Fibroblast of mammary gland (primary cell): ENCODE results near the gene GRIK3.

Experiments used
- DNase-seq: peaks from one replicate; pipeline ENCODE4 v3.0.0-alpha.2; 2010; ENCODE audit warnings: low read depth
- H3K4me3 ChIP-seq: 2 replicates; pipeline ENCODE4 v1.5.1; 2011; ENCODE audit warnings: low read depth, mild to moderate bottlenecking, low read length, moderate library complexity; ENCODE audit not compliant: control insufficient read depth
- TF ChIP-seq, protein P1 (sequence below): conservative IDR thresholded peaks from 2 replicates; pipeline ENCODE4 v1.5.1; 2011; ENCODE audit warnings: low read depth, low read length, inconsistent platforms; ENCODE audit not compliant: control insufficient read depth, insufficient read depth

GRIK3 gene

DNA sequence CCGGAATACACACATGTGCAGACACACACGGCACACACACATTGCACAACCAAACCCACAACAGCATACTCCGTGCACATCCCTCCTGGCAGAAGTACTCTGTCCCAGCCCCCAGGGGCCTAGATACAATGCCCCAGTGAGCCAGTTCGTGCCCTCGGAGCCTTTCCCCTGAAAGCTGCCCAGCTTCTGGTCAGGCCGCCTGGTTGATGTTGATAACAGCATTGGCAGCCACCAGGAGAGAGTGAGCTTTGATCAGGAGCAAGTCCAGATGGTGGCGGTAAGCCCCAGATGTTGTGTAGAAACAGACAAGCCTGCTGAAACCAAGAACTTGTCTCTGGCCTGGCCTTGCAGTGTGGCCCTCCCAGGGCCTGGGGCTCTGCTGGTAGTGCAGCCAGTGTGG is 109.1 kb downstream of the GRIK3 start:
- H3K4me3 ChIP-seq, result no peak overlapping the region
- TF ChIP-seq, protein P1, sequence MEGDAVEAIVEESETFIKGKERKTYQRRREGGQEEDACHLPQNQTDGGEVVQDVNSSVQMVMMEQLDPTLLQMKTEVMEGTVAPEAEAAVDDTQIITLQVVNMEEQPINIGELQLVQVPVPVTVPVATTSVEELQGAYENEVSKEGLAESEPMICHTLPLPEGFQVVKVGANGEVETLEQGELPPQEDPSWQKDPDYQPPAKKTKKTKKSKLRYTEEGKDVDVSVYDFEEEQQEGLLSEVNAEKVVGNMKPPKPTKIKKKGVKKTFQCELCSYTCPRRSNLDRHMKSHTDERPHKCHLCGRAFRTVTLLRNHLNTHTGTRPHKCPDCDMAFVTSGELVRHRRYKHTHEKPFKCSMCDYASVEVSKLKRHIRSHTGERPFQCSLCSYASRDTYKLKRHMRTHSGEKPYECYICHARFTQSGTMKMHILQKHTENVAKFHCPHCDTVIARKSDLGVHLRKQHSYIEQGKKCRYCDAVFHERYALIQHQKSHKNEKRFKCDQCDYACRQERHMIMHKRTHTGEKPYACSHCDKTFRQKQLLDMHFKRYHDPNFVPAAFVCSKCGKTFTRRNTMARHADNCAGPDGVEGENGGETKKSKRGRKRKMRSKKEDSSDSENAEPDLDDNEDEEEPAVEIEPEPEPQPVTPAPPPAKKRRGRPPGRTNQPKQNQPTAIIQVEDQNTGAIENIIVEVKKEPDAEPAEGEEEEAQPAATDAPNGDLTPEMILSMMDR, result no peak
- DNase-seq, result no peak

DNA sequence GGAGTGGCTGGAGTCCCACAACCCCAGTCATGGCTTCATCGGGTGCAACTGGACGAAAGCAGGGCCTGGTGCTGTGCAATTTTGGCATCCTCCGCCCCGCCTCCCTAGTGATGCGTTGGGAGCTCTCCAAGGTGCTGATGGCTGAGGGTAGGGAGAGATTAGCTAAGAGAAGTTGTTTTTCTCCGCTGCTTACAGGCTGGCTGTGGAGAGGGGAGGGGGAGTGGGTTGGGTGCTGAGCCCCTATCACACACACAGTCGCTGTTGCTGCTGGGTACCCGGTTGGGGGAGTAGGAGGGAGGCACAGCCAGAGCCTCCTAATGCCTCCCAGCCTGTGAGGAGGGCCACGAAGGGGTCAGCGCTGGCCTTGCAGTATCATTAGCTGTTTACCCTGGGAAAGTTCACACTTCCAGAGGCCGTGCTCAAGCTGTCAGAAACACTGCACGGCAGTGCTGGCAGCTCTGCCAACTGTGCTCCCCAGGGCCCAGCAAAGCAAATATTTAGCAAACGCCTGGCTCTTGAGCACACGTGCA is 110.0 kb downstream of the GRIK3 start:
- peak; percentile 8 for DNase-seq
- TF ChIP-seq, protein P1, result no peak
- no peak overlapping the region for H3K4me3 ChIP-seq

DNA sequence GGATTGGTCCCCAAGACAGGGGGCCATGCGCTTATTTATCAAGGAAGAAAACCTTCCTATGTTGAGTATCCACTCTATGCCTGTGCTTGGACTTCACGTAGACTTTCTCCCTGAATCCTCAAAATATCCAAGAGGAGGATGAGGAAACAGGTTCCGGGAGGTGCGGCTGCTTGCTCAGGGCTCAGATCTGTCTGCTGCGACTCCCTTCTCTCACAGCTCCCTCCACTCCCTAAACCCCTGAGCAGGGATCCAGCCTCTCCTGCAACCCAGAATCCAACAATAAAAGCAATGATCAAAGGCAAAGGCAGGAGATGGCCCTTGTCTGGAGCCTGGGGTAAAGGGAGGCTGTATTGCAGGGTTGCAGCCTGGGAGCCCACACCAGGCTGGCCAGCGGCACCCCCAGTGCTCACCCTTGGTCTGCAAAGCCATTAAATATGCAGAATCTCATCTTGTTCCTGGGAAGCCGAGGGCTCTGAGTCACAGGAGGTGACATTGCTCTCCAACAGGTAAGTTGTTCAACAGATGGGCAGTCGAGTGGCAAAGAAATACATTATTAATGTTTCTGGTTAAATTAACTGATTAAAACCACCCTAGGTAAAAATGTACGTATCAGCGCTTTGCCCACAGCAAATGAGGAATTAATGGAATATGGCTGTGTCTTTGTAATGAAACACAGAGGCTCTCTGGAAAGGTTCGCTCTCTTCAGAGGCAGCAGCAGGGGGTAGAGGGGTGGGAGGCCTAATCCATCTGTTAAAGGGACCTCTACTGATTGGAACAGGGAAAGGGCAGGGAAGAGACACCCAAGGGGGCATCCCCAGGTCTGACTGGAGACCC is 111.5 kb downstream of the GRIK3 start:
- TF ChIP-seq, protein P1, result no peak
- H3K4me3 ChIP-seq, result no peak overlapping the region
- no peak for DNase-seq

DNA sequence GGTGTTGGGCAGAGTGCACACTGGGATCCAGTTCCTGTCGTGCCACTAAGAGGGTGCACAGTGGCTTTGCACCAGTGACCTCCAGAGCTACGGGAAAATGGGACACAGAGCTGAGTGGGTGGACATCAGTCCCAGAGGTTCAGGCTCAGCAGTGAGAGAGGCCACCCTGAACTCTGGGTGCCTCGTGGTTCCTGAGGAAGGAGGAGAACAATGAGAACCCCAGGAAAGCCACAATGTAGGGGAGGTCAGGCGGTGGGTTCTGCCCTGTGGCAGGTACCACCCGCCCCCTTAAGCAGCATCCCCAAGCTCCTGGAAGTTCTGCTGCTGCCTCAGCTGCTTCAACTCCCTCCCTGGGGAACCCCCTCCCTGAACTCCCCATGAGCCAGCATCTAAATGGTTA is 112.2 kb downstream of the GRIK3 start:
- DNase-seq, result no peak
- no peak overlapping the region for H3K4me3 ChIP-seq
- TF ChIP-seq, protein P1, result no peak

DNA sequence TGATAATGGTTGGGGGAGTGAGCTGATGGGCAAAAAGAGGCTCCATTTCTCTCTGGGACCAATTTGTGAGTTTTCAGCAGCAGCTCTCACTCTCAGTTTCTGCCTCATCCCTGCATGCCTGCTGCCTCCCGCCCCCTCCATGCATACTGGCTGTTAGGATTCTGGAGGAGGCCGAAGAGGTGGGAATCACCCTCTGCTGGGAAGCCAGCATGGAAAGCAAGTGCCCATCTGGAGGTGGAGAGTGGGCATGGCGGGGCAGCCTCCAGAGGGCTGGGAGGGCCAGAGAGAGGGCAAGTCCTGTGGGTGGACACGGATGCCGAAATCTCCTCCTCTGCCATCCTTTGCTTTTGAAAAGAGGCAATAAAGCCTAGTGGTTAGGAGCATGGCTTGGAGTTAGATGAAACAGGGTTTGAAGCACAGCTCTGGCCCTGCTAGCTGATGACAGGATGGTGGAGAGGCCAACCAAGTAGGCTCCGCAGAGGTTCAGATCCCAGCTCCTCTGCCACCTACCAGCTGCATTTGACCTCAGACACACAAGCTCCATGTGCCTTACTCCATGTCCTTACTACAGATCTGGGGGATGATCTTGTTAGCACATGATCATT is 113.4 kb downstream of the GRIK3 start:
- DNase-seq, result no peak
- TF ChIP-seq, protein P1, result no peak
- no peak overlapping the region for H3K4me3 ChIP-seq

DNA sequence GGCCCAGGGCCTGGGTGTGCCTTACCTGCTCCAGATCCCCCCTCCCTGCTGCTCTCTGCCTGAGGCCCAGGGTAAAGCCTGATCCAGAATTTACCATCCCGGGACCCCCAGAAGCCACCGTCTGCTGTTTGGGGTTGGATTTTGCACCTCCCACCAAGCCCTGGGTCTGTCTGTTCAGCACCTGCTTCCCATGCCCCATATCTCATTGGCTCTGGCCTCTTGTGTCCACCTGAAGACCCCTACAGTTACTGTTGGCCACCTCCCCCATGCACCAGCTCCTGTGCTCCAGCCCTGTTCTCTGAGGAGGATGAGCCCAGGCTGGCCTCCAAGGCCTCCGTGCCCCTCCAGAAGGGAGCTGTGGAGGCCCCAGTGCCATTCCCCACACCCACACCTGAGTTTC is 113.9 kb downstream of the GRIK3 start:
- DNase-seq, result no peak
- TF ChIP-seq, protein P1, result no peak
- H3K4me3 ChIP-seq, result no peak overlapping the region
